Prostate gland (tissue), 2 donors: Measurements from ENCODE around the gene FAM83G. TPM values are rescaled to one million over a fixed set of nuclear protein-coding genes. Genes with fewer than 3 reads are reported as not detected.
"Not testable (repeated sequence)": the region's sequence is repeated elsewhere in the genome, so short reads cannot be mapped to it uniquely, and the experiment has no call there.

ENCODE experiments used
- DNase-seq: peaks from one replicate; pipeline ENCODE4 v3.0.0-alpha.2; 2019; ENCODE audit warnings: low spot score
- H3K27ac ChIP-seq, 2 donors: fragments of 200-600 bp; sonication (generic); 2 replicates each; pipeline ENCODE4 v1.5.1; 2017 to 2019
- H3K27me3 ChIP-seq: fragments of 200-600 bp; sonication (generic); replicated peaks from 2 replicates; pipeline ENCODE4 v1.5.1; 2019; ENCODE audit not compliant: insufficient read depth
- H3K36me3 ChIP-seq, 2 donors: fragments of 200-600 bp; sonication (generic); 1 replicate in 1 of 2; 2 replicates in 1 of 2; pipeline versions ENCODE4 v1.5.1 to v1.8.1; 2017 to 2019
- H3K4me1 ChIP-seq: fragments of 200-600 bp; sonication (generic); replicated peaks from 2 replicates; pipeline ENCODE4 v1.5.1; 2019
- H3K4me3 ChIP-seq, 2 donors: fragments of 200-600 bp; sonication (generic); 2 replicates each; pipeline ENCODE4 v1.5.1; 2017 to 2019
- H3K9me3 ChIP-seq: fragments of 200-600 bp; sonication (generic); 2 replicates; pipeline ENCODE4 v1.5.1; 2017
- POLR2A ChIP-seq: fragments of 450-650 bp; IDR thresholded peaks from one replicate; pipeline ENCODE4 v1.6.1; 2016; ENCODE audit warnings: antibody characterized with exemption, mild to moderate bottlenecking
- POLR2AphosphoS5 ChIP-seq: sonication (generic); formaldehyde crosslinking; IDR thresholded peaks from one replicate; pipeline ENCODE4 v1.6.1; 2017; ENCODE audit warnings: antibody characterized with exemption
- WGBS: methylation state at CpG from one replicate; pipeline ENCODE4 v1.1.5; 2018; 5-methylcytosine and 5-hydroxymethylcytosine counted together
- intact Hi-C: fragments of 100-400 bp; cut with DNase I; formaldehyde crosslinking; loops from one replicate; pipeline ENCODE4 v1.14.2; 2022
- total RNA-seq, 2 donors: library from RNA; depleted of rRNA; stranded (reverse); fragments of >200 nt; gene quantifications; one replicate each; pipeline ENCODE4 v1.1.0, GENCODE V29; 2016
- TF ChIP-seq, protein P1 (sequence below), 4 experiments: fragments of 200-600 bp in 2 of 4; fragments of 450-650 bp in 2 of 4; sonication (generic) in 2 of 4; IDR thresholded peaks; 1 replicate in 3 of 4; 2 replicates in 1 of 4; pipeline ENCODE4 v1.5.1; 2016 to 2019; ENCODE audit warnings: antibody characterized with exemption in 4 of 4, mild to moderate bottlenecking in 2 of 4, moderate library complexity in 2 of 4

FAM83G gene
- total RNA-seq, 2 donors from 2014 or later, result 7.3 to 9.5 TPM

DNA sequence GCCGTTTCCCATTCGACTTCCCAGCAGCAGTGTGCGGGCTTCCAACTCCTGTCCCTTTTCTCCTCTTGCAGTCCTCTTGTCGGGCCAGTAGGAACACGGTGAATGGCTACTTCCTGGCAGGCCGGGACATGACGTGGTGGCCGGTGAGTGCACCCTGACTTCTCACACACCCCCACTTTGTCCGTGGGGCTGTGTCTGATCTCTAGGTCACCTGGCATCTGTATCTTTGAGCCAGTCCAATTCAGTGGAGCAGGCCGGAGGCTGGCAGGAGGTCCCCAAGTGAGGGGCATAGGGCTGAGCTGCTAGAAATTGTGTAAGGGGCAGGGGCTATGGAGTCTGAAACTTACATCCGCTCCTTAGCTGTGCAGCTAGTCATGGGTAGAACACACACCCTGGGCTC lies 46.0 kb downstream of the FAM83G start:
- no peak for DNase-seq
- Histone ChIP-seq H3K4me3 (no peak overlapping the region), H3K27ac (no peak overlapping the region), H3K4me1 (no peaks in the 10 kb centered on the region), H3K36me3 (no peaks in the 10 kb centered on the region), H3K9me3 (no peaks in the 10 kb centered on the region), H3K27me3 (no peaks in the 10 kb centered on the region)
- TF ChIP-seq POLR2AphosphoS5 (no peak), POLR2A (no peak)
- TF ChIP-seq, protein P1, sequence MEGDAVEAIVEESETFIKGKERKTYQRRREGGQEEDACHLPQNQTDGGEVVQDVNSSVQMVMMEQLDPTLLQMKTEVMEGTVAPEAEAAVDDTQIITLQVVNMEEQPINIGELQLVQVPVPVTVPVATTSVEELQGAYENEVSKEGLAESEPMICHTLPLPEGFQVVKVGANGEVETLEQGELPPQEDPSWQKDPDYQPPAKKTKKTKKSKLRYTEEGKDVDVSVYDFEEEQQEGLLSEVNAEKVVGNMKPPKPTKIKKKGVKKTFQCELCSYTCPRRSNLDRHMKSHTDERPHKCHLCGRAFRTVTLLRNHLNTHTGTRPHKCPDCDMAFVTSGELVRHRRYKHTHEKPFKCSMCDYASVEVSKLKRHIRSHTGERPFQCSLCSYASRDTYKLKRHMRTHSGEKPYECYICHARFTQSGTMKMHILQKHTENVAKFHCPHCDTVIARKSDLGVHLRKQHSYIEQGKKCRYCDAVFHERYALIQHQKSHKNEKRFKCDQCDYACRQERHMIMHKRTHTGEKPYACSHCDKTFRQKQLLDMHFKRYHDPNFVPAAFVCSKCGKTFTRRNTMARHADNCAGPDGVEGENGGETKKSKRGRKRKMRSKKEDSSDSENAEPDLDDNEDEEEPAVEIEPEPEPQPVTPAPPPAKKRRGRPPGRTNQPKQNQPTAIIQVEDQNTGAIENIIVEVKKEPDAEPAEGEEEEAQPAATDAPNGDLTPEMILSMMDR (IDR thresholded peaks at IDR 0.05), result no peak
- WGBS, result 84% methylated on average over 11 of the region's 11 CpGs
- intact Hi-C loops, result no loop called here

DNA sequence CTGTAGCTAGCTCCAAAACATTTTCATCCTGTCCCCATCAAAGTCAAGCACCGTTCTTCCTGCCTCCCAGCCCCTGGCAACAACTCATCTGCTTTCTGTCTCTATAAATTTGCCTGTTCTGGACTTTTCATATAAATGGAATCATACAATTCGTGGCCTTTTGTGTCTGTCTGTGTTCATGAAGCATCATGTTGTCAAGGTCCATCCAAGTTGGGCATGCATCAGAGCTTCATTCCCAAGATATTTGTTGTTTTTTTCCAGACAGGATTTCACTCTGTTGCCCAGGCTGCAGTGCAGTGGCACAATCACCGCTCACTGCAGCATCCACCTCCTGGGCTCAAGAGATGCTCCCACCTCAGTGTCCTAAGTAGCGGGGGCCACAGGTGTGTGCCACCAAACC lies 46.7 kb downstream of the FAM83G start:
- Histone ChIP-seq H3K9me3 (no peaks in the 10 kb centered on the region), H3K27me3 (no peaks in the 10 kb centered on the region), H3K36me3 (no peaks in the 10 kb centered on the region), H3K27ac (no peak overlapping the region), H3K4me1 (no peaks in the 10 kb centered on the region), H3K4me3 (no peak overlapping the region)
- 84% methylated on average over 4 of the region's 4 CpGs for WGBS
- TF ChIP-seq POLR2A, result no peak
- TF ChIP-seq, protein P1 (IDR thresholded peaks at IDR 0.05), result no peak
- no peak for TF ChIP-seq POLR2AphosphoS5
- no peak for DNase-seq
- intact Hi-C loops, result no loop called here

DNA sequence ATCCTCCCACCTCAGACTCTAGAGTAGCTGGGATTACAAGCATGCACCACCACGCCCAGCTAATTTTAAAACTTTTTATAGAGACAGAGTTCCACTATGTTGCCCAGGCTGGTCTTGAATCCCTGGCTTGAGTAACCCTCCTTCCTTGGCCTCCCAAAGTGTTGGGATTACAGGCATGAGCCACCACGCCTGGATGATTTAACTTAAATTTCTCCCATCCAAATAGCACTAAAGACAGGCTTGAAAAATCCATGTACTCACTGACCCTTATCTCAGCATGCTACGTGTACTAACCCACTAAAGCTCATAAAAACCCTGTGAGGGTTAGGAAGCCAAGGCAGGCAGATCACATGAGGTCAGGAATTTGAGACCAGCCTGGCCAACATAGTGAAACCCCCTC lies 48.0 kb downstream of the FAM83G start:
- no peak for DNase-seq
- 79% methylated on average over 3 of the region's 3 CpGs for WGBS
- Histone ChIP-seq H3K9me3 (no peaks in the 10 kb centered on the region), H3K27ac (no peak overlapping the region), H3K4me3 (no peak overlapping the region), H3K27me3 (no peaks in the 10 kb centered on the region), H3K36me3 (no peaks in the 10 kb centered on the region), H3K4me1 (no peaks in the 10 kb centered on the region)
- TF ChIP-seq POLR2A (no peak), POLR2AphosphoS5 (no peak)
- TF ChIP-seq, protein P1 (IDR thresholded peaks at IDR 0.05), result no peak
- intact Hi-C loops, result no loop called here

DNA sequence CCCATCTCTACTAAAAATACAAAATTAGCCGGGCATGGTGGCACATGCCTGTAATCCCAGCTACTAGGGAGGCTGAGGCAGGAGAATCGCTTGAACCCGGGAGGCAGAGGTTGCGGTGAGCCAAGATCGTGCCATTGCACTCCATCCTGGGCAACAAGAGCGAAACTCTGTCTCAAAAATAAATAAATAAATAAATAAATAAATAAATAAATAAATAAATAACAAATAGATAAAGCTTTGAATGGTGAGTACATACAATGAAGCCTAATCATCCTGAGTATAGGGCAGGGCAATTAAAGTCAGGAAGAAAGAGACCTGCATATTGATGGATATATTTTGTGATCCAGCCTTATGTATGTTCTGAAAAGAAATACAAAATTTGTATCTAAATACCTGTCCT lies 48.5 kb downstream of the FAM83G start:
- not testable (repeated sequence) for DNase-seq, H3K36me3 ChIP-seq
- 95% methylated on average over 6 of the region's 6 CpGs for WGBS

DNA sequence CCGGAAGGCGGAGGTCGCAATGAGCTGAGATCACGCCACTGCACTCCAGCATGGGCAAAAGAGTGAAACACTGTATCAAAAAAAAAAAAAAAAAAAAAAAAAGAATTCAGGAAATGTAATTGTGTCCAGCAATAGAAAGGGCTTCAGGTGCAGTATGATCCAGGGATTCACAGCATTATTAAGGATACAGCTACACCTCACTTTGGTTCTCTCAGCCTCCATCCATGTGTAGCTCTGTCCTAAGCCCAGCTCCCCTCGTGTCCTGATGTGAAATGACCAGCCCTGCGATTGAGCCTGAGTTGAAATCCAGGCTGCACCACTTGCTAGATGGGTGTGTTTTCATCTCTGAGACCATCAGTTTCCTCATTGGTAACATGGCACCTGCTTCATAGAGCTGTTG lies 49.6 kb downstream of the FAM83G start:
- intact Hi-C loops, result no loop called here
- H3K4me1 ChIP-seq, result no peaks in the 10 kb centered on the region
- H3K27ac ChIP-seq, result no peak overlapping the region
- no peak for DNase-seq
- TF ChIP-seq POLR2AphosphoS5 (no peak), POLR2A (no peak)
- TF ChIP-seq, protein P1 (IDR thresholded peaks at IDR 0.05), result no peak
- H3K9me3 ChIP-seq, result no peaks in the 10 kb centered on the region
- 94% methylated on average over 6 of the region's 6 CpGs for WGBS
- H3K4me3 ChIP-seq, result no peak overlapping the region
- no peaks in the 10 kb centered on the region for H3K36me3 ChIP-seq
- no peaks in the 10 kb centered on the region for H3K27me3 ChIP-seq

More for the DNA sequence above, 48.5 kb downstream of the FAM83G start:
- H3K27me3 ChIP-seq, H3K4me3 ChIP-seq, H3K27ac ChIP-seq, H3K4me1 ChIP-seq, intact Hi-C loops, H3K9me3 ChIP-seq: not testable (repeated sequence)
